Natural killer cell treated with Interleukin-12 subunit alpha and Interleukin-12 subunit beta and Interleukin-15 and Interleukin-18, amount 100 ng/mL, for 72 hours (primary cell): ENCODE results near the gene BCAS3. TPM values are rescaled to one million over a fixed set of nuclear protein-coding genes. Genes with fewer than 3 reads are reported as not detected.

Source experiments
- ATAC-seq, 2 donors: fragments of 150-1000 bp; cut with Tn5 transposase in 1 of 2; sonication (Bioruptor Pico), chemical (Tn5 transposase) in 1 of 2; 2 replicates each; pipeline ENCODE4 v1.10.0; 2021
- DNase-seq: peaks from one replicate; pipeline ENCODE4 v3.0.0; 2022; ENCODE audit warnings: low spot score
- H3K27ac Mint-ChIP-seq, 2 donors: 1 replicate in 1 of 2; 2 replicates in 1 of 2; pipeline ENCODE4 v1.8.0; 2022; ENCODE audit warnings: mixed read lengths in 2 of 2, mild to moderate bottlenecking in 1 of 2, moderate library complexity in 1 of 2
- H3K27me3 Mint-ChIP-seq, 2 donors: 1 replicate in 1 of 2; 2 replicates in 1 of 2; pipeline ENCODE4 v1.8.0; 2022; ENCODE audit warnings: mixed read lengths in 2 of 2
- H3K36me3 Mint-ChIP-seq: one replicate; pipeline ENCODE4 v1.8.0; 2022; ENCODE audit warnings: mixed read lengths
- H3K4me1 Mint-ChIP-seq, 2 donors: 1 replicate in 1 of 2; 2 replicates in 1 of 2; pipeline ENCODE4 v1.8.0; 2022; ENCODE audit warnings: low read depth in 2 of 2, mixed read lengths in 2 of 2, mild to moderate bottlenecking in 1 of 2
- H3K4me3 Mint-ChIP-seq: one replicate; pipeline ENCODE4 v1.8.0; 2022; ENCODE audit warnings: mixed read lengths
- H3K9me3 Mint-ChIP-seq: 2 replicates; pipeline ENCODE4 v1.8.0; 2022; ENCODE audit warnings: mixed read lengths
- total RNA-seq, 2 donors: library from RNA; stranded (reverse); gene quantifications; one replicate each; pipeline ENCODE4 v1.2.3, GENCODE V29; 2022

The BCAS3 gene
- 10 to 100 TPM; 19.5 to 26.4 TPM for total RNA-seq

DNA sequence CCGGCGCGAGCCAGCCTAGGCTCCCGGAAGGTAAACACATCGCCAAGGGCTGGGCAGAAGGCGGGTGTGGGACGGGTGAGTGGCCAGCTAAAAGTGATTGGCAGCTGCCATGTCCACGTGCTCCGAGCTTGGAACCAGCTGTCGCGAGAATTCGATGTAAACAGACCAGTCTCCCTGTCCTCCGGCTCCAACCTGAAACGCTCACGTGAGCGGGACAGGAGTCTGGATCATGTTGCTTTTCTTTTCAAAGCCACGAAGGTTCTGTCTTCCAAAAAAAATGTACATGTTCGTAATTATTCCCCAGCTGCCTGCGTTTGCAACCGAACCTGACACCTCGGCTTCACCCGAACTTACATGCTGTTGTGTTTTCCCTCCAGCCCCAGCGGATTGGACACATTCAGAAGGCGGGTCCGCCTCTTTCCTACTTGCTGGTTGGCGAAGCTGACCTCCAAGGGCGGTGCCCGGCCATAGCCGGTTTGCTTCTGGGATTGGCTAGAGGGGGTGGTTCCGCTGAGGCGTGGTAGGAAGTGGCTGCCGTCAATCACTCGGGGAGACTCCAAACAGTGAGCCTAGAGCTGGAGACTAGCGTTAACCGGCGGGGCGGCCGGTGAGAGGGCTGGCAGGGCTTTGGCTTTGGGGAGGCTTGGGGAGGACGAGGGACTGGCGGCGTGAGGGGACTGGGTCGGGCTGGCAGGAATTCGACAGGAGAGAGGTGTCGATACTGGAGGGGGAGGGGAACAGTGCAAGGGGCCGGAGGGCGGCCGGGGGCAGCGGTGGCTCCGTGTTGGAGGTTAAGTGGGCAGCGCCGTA is at the start of gene BCAS3:
Gene BCAS3, plus strand, starts transcription at position 544 of the 810 bp plus-strand sequence.
- Mint-ChIP-seq H3K4me1 (peaks cover 15 to 20% of the 10 kb centered on the region in 2 donors), H3K4me3 (peak within 1 kb of the TSS; percentile 86), H3K27ac (peak within 1 kb of the TSS; percentile 56 to 91), H3K36me3 (no peaks in the 10 kb centered on the region), H3K9me3 (peaks cover 3% of the 10 kb centered on the region), H3K27me3 (no peaks in the 10 kb centered on the region)
- peak; percentile 98 for DNase-seq
- ATAC-seq: peak; percentile 98 to 99

DNA sequence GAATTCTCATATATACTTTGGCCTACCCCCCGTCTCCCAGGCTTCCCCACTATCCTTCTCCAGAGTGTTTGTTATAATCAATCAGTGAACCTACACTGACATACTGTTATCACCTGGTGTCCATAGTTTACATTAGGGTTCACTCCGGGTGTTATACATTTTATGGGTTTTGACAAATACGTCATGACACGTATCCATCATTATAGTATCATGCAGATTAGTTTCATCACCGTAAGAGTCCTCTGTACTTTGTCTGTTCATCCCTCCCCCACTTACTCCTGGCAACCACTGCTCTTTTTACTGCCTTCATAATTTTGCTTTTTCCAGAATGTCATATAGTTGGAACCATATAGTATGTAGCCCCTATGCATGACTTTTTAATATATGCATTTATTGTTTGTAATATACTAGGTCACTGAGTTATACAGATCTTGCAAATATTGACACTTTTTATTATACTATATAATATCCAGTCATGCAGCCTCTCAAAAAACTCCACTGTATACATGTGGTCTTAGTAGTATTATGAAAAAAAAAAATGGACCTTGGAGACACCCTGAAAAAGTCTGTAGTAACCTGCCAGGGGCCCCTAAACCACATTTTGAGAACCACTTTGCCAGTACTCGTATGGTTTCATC is 49.3 kb upstream of the BCAS3 start:
- ATAC-seq: no peak
- no peaks in the 10 kb centered on the region for H3K9me3 Mint-ChIP-seq
- no peak overlapping the region for H3K4me3 Mint-ChIP-seq
- H3K27me3 Mint-ChIP-seq: no peaks in the 10 kb centered on the region
- no peak overlapping the region for H3K27ac Mint-ChIP-seq
- DNase-seq: no peak
- peaks cover 4 to 6% of the 10 kb centered on the region in 2 donors for H3K4me1 Mint-ChIP-seq
- H3K36me3 Mint-ChIP-seq: peaks cover 4% of the 10 kb centered on the region

DNA sequence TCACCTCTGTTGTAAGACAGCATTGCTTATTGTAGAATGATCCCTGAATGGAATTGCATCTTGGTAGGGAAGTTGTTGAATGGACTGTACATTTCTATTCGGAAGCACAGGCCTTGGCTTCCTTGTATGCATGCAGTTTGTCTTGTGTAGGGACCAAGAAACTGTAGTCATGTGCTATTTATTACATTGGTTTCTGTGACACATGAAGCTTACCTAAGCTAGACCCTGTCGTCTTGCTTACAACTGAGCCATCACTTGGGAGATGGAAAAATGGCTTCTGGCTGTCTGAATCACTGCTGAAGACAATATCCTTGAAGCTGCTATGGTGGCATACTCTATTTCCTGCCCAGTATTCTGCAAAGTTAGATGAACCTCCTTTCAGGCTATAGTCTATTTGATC is 48.5 kb upstream of the BCAS3 start:
- H3K4me1 Mint-ChIP-seq: peaks cover 4 to 6% of the 10 kb centered on the region in 2 donors
- ATAC-seq (no peak), DNase-seq (no peak)
- no peaks in the 10 kb centered on the region for H3K27me3 Mint-ChIP-seq
- no peak overlapping the region for H3K27ac Mint-ChIP-seq
- no peak overlapping the region for H3K4me3 Mint-ChIP-seq
- no peaks in the 10 kb centered on the region for H3K9me3 Mint-ChIP-seq
- H3K36me3 Mint-ChIP-seq: peaks cover 4% of the 10 kb centered on the region

DNA sequence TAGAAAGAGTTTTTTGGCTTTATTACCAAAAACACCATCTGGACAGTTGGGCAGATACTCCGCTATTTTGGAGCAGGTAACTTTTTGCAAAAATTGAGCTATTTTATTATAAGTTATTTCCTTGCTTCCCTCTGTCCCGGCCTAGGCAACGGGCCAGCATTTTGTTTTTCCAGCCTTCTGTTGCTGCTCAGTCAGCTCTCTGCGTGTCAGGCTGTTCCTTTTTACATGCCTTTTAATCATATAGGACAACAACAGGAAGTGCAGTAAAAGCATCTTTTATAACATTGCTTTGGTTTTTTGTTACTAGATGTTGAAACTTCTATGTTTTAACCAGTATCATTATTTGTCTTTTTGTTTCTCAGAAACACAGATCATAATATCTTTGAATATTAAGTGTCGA is 47.3 kb upstream of the BCAS3 start:
- Mint-ChIP-seq H3K4me3 (no peak overlapping the region), H3K27me3 (no peaks in the 10 kb centered on the region), H3K4me1 (peaks cover 4 to 6% of the 10 kb centered on the region in 2 donors), H3K9me3 (no peaks in the 10 kb centered on the region), H3K27ac (no peak overlapping the region), H3K36me3 (peaks cover 4% of the 10 kb centered on the region)
- DNase-seq (no peak), ATAC-seq (no peak)

DNA sequence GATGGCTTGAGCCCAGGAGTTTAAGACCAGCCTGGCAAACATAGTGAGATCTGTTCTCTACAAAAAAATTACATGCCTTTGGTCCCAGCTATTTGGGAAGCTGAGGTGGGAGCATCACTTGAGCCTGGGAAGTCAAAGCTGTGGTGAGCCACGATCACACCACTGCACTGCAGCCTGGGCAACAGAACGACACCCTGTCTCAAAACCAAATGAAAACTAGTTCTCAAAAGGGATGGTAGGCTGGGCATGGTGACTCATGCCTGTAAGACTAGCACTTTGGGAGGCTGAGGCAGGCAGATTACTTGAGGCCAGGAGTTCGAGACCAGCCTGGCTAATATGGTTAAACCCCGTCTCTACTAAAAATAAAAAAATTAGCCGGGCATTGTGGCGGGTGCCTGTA is 46.5 kb upstream of the BCAS3 start:
- no peak for ATAC-seq
- Mint-ChIP-seq H3K36me3 (peaks cover 4% of the 10 kb centered on the region), H3K4me1 (peaks cover 4 to 6% of the 10 kb centered on the region in 2 donors), H3K4me3 (no peak overlapping the region), H3K27ac (no peak overlapping the region), H3K9me3 (no peaks in the 10 kb centered on the region), H3K27me3 (no peaks in the 10 kb centered on the region)
- DNase-seq: no peak

DNA sequence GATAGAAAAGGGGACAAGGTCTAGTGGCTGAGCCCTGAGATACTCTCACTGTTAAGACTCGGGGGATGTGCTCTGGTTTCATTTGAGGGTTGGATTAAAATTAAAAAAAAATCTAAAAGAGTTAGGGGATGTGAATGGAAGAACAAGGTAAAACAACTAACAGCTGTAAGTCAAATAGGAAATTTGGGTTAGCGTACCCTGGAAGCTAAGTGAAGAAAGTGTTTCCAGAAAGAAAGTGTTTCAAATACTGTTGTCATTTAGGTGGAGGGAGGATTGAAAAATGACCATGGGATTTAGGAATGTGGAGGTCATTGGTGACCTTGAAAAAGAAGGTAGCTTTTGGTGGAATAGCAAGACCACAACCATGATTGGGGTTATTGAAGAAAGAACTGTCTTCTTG is 40.0 kb upstream of the BCAS3 start:
- no peaks in the 10 kb centered on the region for H3K9me3 Mint-ChIP-seq
- no peak overlapping the region for H3K4me3 Mint-ChIP-seq
- no peak for DNase-seq
- peaks cover 7 to 10% of the 10 kb centered on the region in 2 donors for H3K4me1 Mint-ChIP-seq
- no peaks in the 10 kb centered on the region for H3K27me3 Mint-ChIP-seq
- no peak for ATAC-seq
- no peaks in the 10 kb centered on the region for H3K36me3 Mint-ChIP-seq
- H3K27ac Mint-ChIP-seq: no peak overlapping the region

DNA sequence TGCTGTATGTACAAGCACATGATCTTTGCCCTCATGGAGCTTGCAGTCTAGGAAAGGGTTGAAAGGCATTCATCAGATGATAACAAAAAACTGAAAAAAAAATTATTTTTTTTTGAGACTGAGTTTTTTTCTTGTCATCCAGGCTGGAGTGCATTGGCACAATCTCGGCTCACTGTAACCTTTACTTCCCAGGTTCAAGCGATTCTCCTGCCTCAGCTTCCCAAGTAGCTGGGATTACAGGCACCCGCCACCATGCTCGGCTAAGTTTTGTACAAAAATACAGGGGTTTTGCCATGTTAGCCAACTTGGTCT is 38.7 kb upstream of the BCAS3 start:
- Mint-ChIP-seq H3K4me3 (no peak overlapping the region), H3K27ac (no peak overlapping the region), H3K36me3 (no peaks in the 10 kb centered on the region), H3K27me3 (no peaks in the 10 kb centered on the region), H3K4me1 (peaks cover 7 to 10% of the 10 kb centered on the region in 2 donors), H3K9me3 (no peaks in the 10 kb centered on the region)
- DNase-seq (no peak), ATAC-seq (no peak)

DNA sequence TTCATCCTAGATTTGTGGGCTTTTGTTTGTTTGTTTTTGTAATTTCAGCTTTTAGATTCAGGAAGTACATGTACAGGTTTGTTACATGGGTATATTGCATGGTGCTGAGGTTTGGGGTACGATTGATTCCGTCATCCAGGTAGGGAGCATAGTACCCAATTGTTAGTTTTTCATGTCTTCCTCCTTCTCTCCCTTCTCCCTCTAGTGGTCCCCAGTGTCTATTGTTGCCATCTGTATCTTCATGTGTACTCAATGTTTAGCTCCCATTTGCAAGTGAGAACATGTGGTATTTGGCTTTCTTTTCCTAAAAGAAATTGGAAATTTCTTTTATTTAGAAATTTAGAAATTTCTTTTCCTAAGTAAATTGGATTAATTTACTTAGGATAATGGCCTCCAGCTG is 37.1 kb upstream of the BCAS3 start:
- no peak for ATAC-seq
- H3K27ac Mint-ChIP-seq: no peak overlapping the region
- no peaks in the 10 kb centered on the region for H3K36me3 Mint-ChIP-seq
- H3K27me3 Mint-ChIP-seq: no peaks in the 10 kb centered on the region
- no peak overlapping the region for H3K4me3 Mint-ChIP-seq
- no peaks in the 10 kb centered on the region for H3K9me3 Mint-ChIP-seq
- peaks cover 7 to 10% of the 10 kb centered on the region in 2 donors for H3K4me1 Mint-ChIP-seq
- DNase-seq: no peak

DNA sequence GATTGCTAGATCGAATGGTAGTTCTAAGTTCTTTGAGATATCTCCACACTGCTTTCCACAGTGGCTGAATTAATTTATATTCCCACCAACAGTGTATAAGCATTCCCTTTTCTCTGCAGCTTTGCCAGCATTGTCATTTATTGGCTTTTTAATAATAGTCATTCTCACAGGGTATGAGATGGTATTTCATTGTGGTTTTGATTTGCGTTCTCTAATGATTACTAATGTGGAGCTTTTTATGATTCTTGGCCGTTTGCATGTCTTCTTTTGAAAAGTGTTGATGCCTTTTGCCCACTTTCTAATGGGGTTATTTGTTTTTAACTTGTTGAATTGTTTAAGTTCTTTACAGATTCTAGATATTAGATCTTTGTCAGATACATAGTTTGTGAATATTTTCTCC is 36.5 kb upstream of the BCAS3 start:
- DNase-seq: no peak
- no peaks in the 10 kb centered on the region for H3K9me3 Mint-ChIP-seq
- H3K4me3 Mint-ChIP-seq: no peak overlapping the region
- no peaks in the 10 kb centered on the region for H3K27me3 Mint-ChIP-seq
- no peak overlapping the region for H3K27ac Mint-ChIP-seq
- peaks cover 7 to 10% of the 10 kb centered on the region in 2 donors for H3K4me1 Mint-ChIP-seq
- H3K36me3 Mint-ChIP-seq: no peaks in the 10 kb centered on the region
- no peak for ATAC-seq

DNA sequence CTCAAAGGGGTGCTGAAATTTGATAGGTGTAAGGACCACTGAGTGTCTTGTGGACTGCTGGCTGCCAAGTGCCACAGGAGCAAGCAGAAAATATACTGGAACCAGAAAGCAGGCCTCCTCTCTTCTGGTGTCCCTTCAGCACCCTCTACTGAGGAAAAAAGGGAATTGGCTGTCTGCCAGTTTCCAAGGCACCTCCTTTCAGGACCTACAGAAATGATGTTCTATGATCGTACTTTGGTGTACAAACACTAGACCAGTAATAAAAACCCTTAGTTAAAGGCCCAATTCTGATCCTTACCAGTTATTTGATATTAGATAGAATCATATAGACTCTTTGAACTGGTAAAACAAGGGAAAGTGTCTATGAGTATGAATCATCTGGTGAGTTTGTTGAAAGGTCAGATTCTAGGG is 35.8 kb upstream of the BCAS3 start:
- Mint-ChIP-seq H3K27me3 (no peaks in the 10 kb centered on the region), H3K36me3 (no peaks in the 10 kb centered on the region), H3K27ac (no peak overlapping the region), H3K4me1 (peaks cover 7 to 10% of the 10 kb centered on the region in 2 donors), H3K4me3 (no peak overlapping the region), H3K9me3 (no peaks in the 10 kb centered on the region)
- DNase-seq: no peak
- peak in 1 of 2 donors; percentile 33 for ATAC-seq

DNA sequence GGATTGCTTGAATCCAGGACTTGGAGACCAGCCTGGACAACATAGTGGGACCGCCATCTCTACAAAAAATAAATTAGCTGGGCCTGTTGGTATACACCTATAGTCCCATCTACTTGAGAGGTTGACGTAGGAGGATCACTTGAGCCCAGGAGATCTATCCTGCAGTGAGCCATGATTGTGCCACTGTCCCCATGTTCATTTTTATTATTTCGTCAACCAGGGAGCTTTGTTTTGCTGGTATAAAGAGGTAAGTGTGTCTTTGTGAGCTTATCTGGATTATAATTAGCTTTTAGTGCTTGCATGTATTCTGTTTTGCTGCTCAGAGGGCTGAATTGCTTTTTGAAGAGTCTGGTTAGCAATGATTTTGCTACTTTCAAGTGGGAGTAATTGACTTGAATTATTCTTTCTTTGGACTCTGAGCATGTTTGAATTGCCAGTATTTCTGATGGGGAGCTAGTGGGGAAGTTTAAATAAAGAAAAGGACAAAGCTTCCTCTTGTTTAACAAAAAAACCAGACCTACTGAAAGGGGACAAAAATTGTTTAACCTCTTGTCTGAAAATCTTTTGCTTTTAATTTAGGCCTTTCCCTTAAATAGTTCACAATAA is 31.6 kb upstream of the BCAS3 start:
- Mint-ChIP-seq H3K27me3 (no peaks in the 10 kb centered on the region), H3K4me1 (peaks cover 12 to 16% of the 10 kb centered on the region in 2 donors), H3K4me3 (no peak overlapping the region), H3K36me3 (peaks cover 13% of the 10 kb centered on the region), H3K9me3 (no peaks in the 10 kb centered on the region), H3K27ac (no peak overlapping the region)
- no peak for DNase-seq
- ATAC-seq: no peak

DNA sequence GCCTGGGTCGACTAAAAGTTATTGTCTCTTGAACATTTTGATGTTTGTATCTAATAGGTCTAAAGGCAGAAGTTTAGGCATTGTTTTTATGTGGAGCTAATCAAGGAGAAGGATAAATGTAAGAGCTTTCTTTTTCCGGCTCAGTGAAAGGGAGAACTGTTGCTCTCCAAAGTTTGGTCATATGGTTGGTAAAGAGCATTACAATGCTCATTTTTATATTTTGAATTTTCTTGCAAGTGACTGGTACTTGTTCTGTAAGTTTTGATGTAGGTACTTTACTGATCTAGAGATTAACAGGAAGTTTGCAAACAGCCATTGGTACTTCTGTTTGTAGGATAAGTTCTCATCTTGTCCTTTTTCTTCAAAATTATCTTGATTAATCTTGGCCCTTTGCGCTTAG is 30.9 kb upstream of the BCAS3 start:
- H3K9me3 Mint-ChIP-seq: no peaks in the 10 kb centered on the region
- DNase-seq (no peak), ATAC-seq (no peak)
- H3K4me1 Mint-ChIP-seq: peaks cover 8 to 11% of the 10 kb centered on the region in 2 donors
- peaks cover 14% of the 10 kb centered on the region for H3K36me3 Mint-ChIP-seq
- H3K27me3 Mint-ChIP-seq: no peaks in the 10 kb centered on the region
- no peak overlapping the region for H3K4me3 Mint-ChIP-seq
- no peak overlapping the region for H3K27ac Mint-ChIP-seq

DNA sequence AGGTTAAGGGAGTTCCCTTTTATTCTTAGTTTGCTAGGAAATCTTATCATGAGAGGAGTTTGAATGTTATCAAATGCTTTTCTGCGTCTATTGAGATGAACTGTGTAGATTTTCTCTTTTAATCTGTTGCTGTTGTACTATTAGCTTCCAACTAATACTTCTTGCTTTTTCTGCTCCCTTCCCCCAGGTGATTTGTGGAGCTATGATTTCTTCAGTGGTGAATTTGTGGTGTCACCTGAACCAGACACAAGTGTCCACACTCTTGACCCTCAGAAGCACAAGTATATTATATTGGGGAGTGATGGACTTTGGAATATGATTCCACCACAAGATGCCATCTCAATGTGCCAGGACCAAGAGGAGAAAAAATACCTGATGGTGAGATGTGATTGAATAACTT is 29.9 kb upstream of the BCAS3 start:
- Mint-ChIP-seq H3K27ac (no peak overlapping the region), H3K4me1 (peaks cover 11 to 20% of the 10 kb centered on the region in 2 donors), H3K36me3 (peaks cover 14% of the 10 kb centered on the region), H3K9me3 (no peaks in the 10 kb centered on the region), H3K4me3 (no peak overlapping the region), H3K27me3 (no peaks in the 10 kb centered on the region)
- DNase-seq: no peak
- no peak for ATAC-seq
